Activated B cell treated with CpG ODN at 0.5 μM for 24 hours (primary cell): ENCODE data around the gene PPP2R2B. TPM values are rescaled to one million over a fixed set of nuclear protein-coding genes. Genes with fewer than 3 reads are reported as not detected.

ENCODE experiments used
- ATAC-seq: fragments of 200-7000 bp; cut with Tn5 transposase; one replicate; pipeline ENCODE4 v1.10.0; 2021; ENCODE audit warnings: low read depth, mild to moderate bottlenecking, moderate library complexity
- CTCF ChIA-PET: fragments of 350-600 bp; sonication (Branson Sonifier 250); formaldehyde crosslinking; loops from one replicate; lab custom pipeline; 2021; ENCODE audit warnings: antibody characterized with exemption; lab: Charles Lee
- POLR2A ChIA-PET: fragments of 350-600 bp; sonication (Branson Sonifier 250); formaldehyde crosslinking; loops from one replicate; lab custom pipeline; 2021; ENCODE audit warnings: antibody characterized with exemption; lab: Charles Lee
- DNase-seq: peaks from one replicate; pipeline ENCODE4 v3.0.0; 2022
- H3K27ac Mint-ChIP-seq: one replicate; pipeline ENCODE4 v1.8.0; 2020; ENCODE audit warnings: mixed read lengths
- H3K27me3 Mint-ChIP-seq: one replicate; pipeline ENCODE4 v1.8.0; 2021; ENCODE audit warnings: mixed read lengths
- H3K36me3 Mint-ChIP-seq: one replicate; pipeline ENCODE4 v1.8.0; 2021; ENCODE audit warnings: low read depth, mixed read lengths
- H3K4me1 Mint-ChIP-seq: one replicate; pipeline ENCODE4 v1.8.0; 2021; ENCODE audit warnings: mixed read lengths
- H3K4me3 Mint-ChIP-seq: one replicate; pipeline ENCODE4 v1.8.0; 2020; ENCODE audit warnings: mild to moderate bottlenecking, mixed read lengths
- H3K9me3 Mint-ChIP-seq: one replicate; pipeline ENCODE4 v1.8.0; 2020; ENCODE audit warnings: mixed read lengths
- CTCF ChIP-seq: fragments of 200-600 bp; IDR thresholded peaks from one replicate; pipeline ENCODE4 v1.8.0; 2022; ENCODE audit warnings: antibody characterized with exemption, mild to moderate bottlenecking
- intact Hi-C: fragments of 100-400 bp; cut with micrococcal nuclease; formaldehyde crosslinking; loops from one replicate; pipeline ENCODE4 v1.15.1; 2024
- total RNA-seq: library from RNA; stranded (reverse); gene quantifications from 2 replicates; pipeline ENCODE4 v1.2.3, GENCODE V29; 2022

PPP2R2B gene
- total RNA-seq, 1 donor from 2014 or later: not detected

- no peak for TF ChIP-seq CTCF
- DNase-seq (no peak), ATAC-seq (no peak)
- intact Hi-C loops: no loop called here
- no peak overlapping the region for H3K27ac Mint-ChIP-seq
- H3K4me1 Mint-ChIP-seq: no peaks in the 10 kb centered on the region
- POLR2A ChIA-PET: no interaction called here
- no peaks in the 10 kb centered on the region for H3K27me3 Mint-ChIP-seq
- no peaks in the 10 kb centered on the region for H3K36me3 Mint-ChIP-seq
- H3K4me3 Mint-ChIP-seq: no peak overlapping the region
- CTCF ChIA-PET: no interaction called here
- H3K9me3 Mint-ChIP-seq: no peaks in the 10 kb centered on the region
Measured at GRCh38 chr5:146796911-146797310, 81.6 kb downstream of the PPP2R2B start.

- no peaks in the 10 kb centered on the region for H3K4me1 Mint-ChIP-seq
- no peaks in the 10 kb centered on the region for H3K9me3 Mint-ChIP-seq
- CTCF ChIA-PET: no interaction called here
- intact Hi-C loops: no loop called here
- POLR2A ChIA-PET: no interaction called here
- no peak overlapping the region for H3K27ac Mint-ChIP-seq
- H3K4me3 Mint-ChIP-seq: no peak overlapping the region
- H3K36me3 Mint-ChIP-seq: no peaks in the 10 kb centered on the region
- TF ChIP-seq CTCF: no peak
- H3K27me3 Mint-ChIP-seq: no peaks in the 10 kb centered on the region
- DNase-seq: no peak
- ATAC-seq: no peak
Measured at GRCh38 chr5:146796144-146796543, 82.4 kb downstream of the PPP2R2B start.

GRCh38 chr5:146794326-146795029 is 84.1 kb downstream of the PPP2R2B start:
- intact Hi-C loops: no loop called here
- no peaks in the 10 kb centered on the region for H3K36me3 Mint-ChIP-seq
- DNase-seq (no peak), ATAC-seq (no peak)
- H3K9me3 Mint-ChIP-seq: no peaks in the 10 kb centered on the region
- ChIA-PET CTCF (no interaction called here), POLR2A (no interaction called here)
- TF ChIP-seq CTCF: no peak
- H3K4me3 Mint-ChIP-seq: no peak overlapping the region
- H3K27me3 Mint-ChIP-seq: no peaks in the 10 kb centered on the region
- no peaks in the 10 kb centered on the region for H3K4me1 Mint-ChIP-seq
- H3K27ac Mint-ChIP-seq: no peak overlapping the region

GRCh38 chr5:146793709-146794108 is 84.8 kb downstream of the PPP2R2B start:
- TF ChIP-seq CTCF: no peak
- ChIA-PET CTCF (no interaction called here), POLR2A (no interaction called here)
- ATAC-seq (no peak), DNase-seq (no peak)
- H3K4me1 Mint-ChIP-seq: no peaks in the 10 kb centered on the region
- intact Hi-C loops: no loop called here
- H3K9me3 Mint-ChIP-seq: no peaks in the 10 kb centered on the region
- no peak overlapping the region for H3K4me3 Mint-ChIP-seq
- H3K27ac Mint-ChIP-seq: no peak overlapping the region
- H3K27me3 Mint-ChIP-seq: no peaks in the 10 kb centered on the region
- no peaks in the 10 kb centered on the region for H3K36me3 Mint-ChIP-seq

GRCh38 chr5:146791471-146791870 is 87.1 kb downstream of the PPP2R2B start:
- CTCF ChIA-PET: no interaction called here
- POLR2A ChIA-PET: no interaction called here
- Mint-ChIP-seq H3K9me3 (no peaks in the 10 kb centered on the region), H3K27ac (no peak overlapping the region), H3K4me1 (no peaks in the 10 kb centered on the region), H3K36me3 (no peaks in the 10 kb centered on the region), H3K27me3 (no peaks in the 10 kb centered on the region), H3K4me3 (no peak overlapping the region)
- ATAC-seq: no peak
- DNase-seq: no peak
- intact Hi-C loops: no loop called here
- TF ChIP-seq CTCF: no peak
